Small intestine (tissue), 7 donors: Measurements from ENCODE around the gene ZFP28. TPM values are rescaled to one million over a fixed set of nuclear protein-coding genes. Genes with fewer than 3 reads are reported as not detected.
A peak's percentile ranks its signal among the peaks of the same experiment; 100 is the strongest.

Experiments used
- DNase-seq, 2 donors: peaks; one replicate each; pipeline versions ENCODE4 v3.0.0 to v3.0.0-alpha.2; 2013
- FAIRE-seq: peaks from 2 replicates; lab custom pipeline; 2012; peaks lifted over from hg19 to GRCh38; lab: Jason Lieb, UNC
- H3K27ac ChIP-seq, 3 donors: one replicate each; pipeline ENCODE4 v1.5.1; 2013; ENCODE audit warnings: low read length in 2 of 3, mild to moderate bottlenecking in 2 of 3, control low read depth in 1 of 3, inconsistent platforms in 1 of 3, low read depth in 1 of 3, moderate library complexity in 1 of 3
- H3K27me3 ChIP-seq, 3 donors: one replicate each; pipeline ENCODE4 v1.6.1; 2013; ENCODE audit warnings: low read length in 3 of 3, inconsistent platforms in 1 of 3; ENCODE audit not compliant: control insufficient read depth in 3 of 3, insufficient read depth in 3 of 3
- H3K36me3 ChIP-seq, 3 donors: one replicate each; pipeline ENCODE4 v1.6.1; 2013; ENCODE audit warnings: low read length in 3 of 3, inconsistent platforms in 1 of 3, low read depth in 1 of 3, mild to moderate bottlenecking in 1 of 3, moderate library complexity in 1 of 3; ENCODE audit not compliant: control insufficient read depth in 3 of 3, insufficient read depth in 2 of 3
- H3K4me1 ChIP-seq, 3 donors: one replicate each; pipeline ENCODE4 v1.6.1; 2013; ENCODE audit warnings: low read length in 2 of 3, inconsistent platforms in 1 of 3, low read depth in 1 of 3, mild to moderate bottlenecking in 1 of 3, moderate library complexity in 1 of 3; ENCODE audit not compliant: control insufficient read depth in 3 of 3, insufficient read depth in 2 of 3
- H3K4me3 ChIP-seq, 3 donors: one replicate each; pipeline ENCODE4 v1.5.1; 2013; ENCODE audit warnings: low read length in 3 of 3, control low read depth in 1 of 3, inconsistent platforms in 1 of 3, low read depth in 1 of 3, mild to moderate bottlenecking in 1 of 3, moderate library complexity in 1 of 3
- H3K9me3 ChIP-seq, 2 donors: one replicate each; pipeline ENCODE4 v1.6.1; 2013; ENCODE audit warnings: low read depth in 1 of 2, low read length in 1 of 2; ENCODE audit not compliant: control insufficient read depth in 2 of 2, insufficient read depth in 1 of 2
- WGBS, 3 donors: extraction: QIAGEN DNeasy Blood & Tissue Kit; methylation state at CpG; one replicate each; pipeline ENCODE4 v1.1.7; 2013; 5-methylcytosine and 5-hydroxymethylcytosine counted together
- polyA plus RNA-seq, 4 donors: library from polyadenylated mRNA; stranded (reverse) in 3 of 4; unstranded in 1 of 4; fragments of 200-250 nt in 3 of 4; fragments of 120-200 nt in 1 of 4; gene quantifications; one replicate each; pipeline versions ENCODE4 v1.2.1 to v1.2.3, GENCODE V29; 2013
- donor health status: healthy with polysubstance abuse.
- donor health status: control.
- donor health status: control.
- donor health status: Bipolar disorder and iron deficiency.
- donor health status: healthy.

ZFP28 gene
- polyA plus RNA-seq, 4 donors = 0.22 to 6.1 (median 1.1) TPM

DNA sequence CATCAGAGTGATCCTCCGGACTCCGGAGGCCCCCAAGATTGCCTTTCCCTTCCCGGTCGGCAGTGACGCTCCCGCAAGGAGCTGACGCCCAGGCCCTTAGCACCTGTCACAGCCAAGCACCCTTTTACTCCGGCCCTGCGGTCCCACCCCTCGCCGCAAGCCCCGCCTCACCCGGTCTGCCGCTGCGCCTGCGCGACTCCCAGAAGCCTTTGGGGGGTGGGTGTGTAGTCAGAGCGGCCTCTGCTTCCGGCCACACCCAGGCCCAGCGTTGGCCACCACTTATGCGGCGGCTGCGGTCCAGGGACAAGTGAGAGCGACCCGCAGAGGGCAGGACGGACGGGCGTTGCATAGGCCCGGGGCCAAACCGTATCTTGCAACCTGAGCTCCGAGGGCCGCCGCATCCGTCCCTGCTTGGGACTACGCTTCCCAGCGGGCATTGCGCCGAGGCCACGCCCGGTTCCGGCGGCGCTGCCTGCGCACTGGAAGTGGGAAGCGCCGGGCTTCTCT is 441 bp upstream of the ZFP28 start:
- H3K36me3 ChIP-seq = peaks cover 0 to 8% (median 4%) of the 10 kb centered on the region in 3 donors
- H3K27ac ChIP-seq = peak overlapping the region; percentile 82 to 99 (median 93)
- DNase-seq (peak; percentile 82 to 97), FAIRE-seq (no peak)
- H3K4me3 ChIP-seq = peak overlapping the region; percentile 72 to 76 (median 72)
- H3K9me3 ChIP-seq = peaks cover 5 to 58% of the 10 kb centered on the region in 2 donors
- peaks cover 0 to 3% (median 0%) of the 10 kb centered on the region in 3 donors for H3K4me1 ChIP-seq
- 1 to 2% (median 2%) methylated on average over 36 to 46 of the region's 46 CpGs for WGBS, 3 donors
- no peaks in the 10 kb centered on the region for H3K27me3 ChIP-seq

DNA sequence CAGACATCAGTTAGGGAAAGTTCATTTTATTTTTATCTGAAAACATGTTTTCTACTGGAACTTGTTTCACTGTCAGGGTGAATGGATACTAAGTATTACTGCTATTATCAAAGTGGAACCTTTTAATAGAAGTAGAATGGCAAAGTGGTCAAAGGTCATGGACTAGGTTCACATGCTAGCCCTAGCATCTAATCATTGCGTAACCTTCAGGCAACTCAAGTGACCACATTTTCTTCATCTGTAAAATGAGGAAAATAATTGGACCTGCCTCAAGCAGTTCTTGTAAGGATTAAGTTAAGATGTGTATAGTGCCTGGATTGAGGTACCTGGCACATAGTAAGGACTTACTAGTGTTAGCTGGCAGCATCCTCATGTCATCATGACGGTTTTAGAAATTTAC is 5.0 kb downstream of the ZFP28 start:
- Histone ChIP-seq H3K36me3 (peaks cover under 1 to 12% (median 9%) of the 10 kb centered on the region in 3 donors), H3K4me3 (no peak overlapping the region), H3K9me3 (peaks cover 5 to 62% of the 10 kb centered on the region in 2 donors), H3K27ac (no peak overlapping the region), H3K27me3 (no peaks in the 10 kb centered on the region), H3K4me1 (no peaks in the 10 kb centered on the region)
- 83 to 93% (median 91%) methylated on average over 2 of the region's 2 CpGs for WGBS, 3 donors
- no peak for FAIRE-seq
- DNase-seq = no peak

DNA sequence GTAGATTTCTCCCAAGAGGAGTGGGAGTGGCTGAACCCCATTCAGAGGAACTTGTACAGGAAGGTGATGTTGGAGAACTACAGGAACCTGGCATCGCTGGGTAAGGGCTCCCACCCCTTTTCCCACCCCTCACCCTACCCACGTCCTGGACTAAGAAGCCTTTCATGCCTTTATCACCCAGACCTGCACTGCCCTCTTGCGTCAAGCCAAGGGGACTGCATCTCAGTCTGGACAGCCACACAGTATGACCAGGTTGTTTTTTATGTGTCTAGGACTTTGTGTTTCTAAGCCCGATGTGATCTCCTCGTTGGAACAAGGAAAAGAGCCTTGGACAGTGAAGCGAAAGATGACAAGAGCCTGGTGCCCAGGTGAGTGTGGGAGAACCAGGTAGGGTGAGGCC is 8.8 kb downstream of the ZFP28 start:
- Histone ChIP-seq H3K4me3 (no peak overlapping the region), H3K9me3 (peaks cover 6 to 51% of the 10 kb centered on the region in 2 donors), H3K36me3 (peaks cover 7 to 16% (median 10%) of the 10 kb centered on the region in 3 donors), H3K4me1 (no peaks in the 10 kb centered on the region), H3K27me3 (no peaks in the 10 kb centered on the region), H3K27ac (no peak overlapping the region)
- 59 to 78% (median 75%) methylated on average over 6 of the region's 6 CpGs for WGBS, 3 donors
- FAIRE-seq = no peak
- DNase-seq = no peak

DNA sequence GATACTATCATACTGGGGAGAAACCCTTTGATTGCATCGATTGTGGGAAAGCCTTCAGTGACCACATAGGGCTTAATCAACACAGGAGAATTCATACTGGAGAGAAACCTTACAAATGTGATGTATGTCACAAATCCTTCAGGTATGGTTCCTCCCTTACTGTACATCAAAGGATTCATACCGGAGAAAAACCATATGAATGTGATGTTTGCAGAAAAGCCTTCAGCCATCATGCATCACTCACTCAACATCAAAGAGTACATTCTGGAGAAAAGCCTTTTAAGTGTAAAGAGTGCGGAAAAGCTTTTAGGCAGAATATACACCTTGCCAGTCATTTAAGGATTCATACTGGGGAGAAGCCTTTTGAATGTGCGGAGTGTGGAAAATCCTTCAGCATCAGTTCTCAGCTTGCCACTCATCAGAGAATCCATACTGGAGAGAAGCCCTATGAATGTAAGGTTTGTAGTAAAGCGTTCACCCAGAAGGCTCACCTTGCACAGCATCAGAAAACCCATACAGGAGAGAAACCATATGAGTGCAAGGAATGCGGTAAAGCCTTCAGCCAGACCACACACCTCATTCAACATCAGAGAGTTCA is 15.6 kb downstream of the ZFP28 start:
- no peak for FAIRE-seq
- Histone ChIP-seq H3K4me3 (no peak overlapping the region), H3K4me1 (no peaks in the 10 kb centered on the region), H3K9me3 (peaks cover 5 to 36% of the 10 kb centered on the region in 2 donors), H3K27me3 (no peaks in the 10 kb centered on the region), H3K27ac (no peak overlapping the region), H3K36me3 (peaks cover 6 to 13% (median 7%) of the 10 kb centered on the region in 3 donors)
- no peak for DNase-seq
- WGBS, 3 donors = 83 to 95% (median 93%) methylated on average over 6 of the region's 6 CpGs

- no peaks in the 10 kb centered on the region for H3K27me3 ChIP-seq
- H3K36me3 ChIP-seq = no peaks in the 10 kb centered on the region
- no peaks in the 10 kb centered on the region for H3K4me1 ChIP-seq
- peaks cover 4 to 33% of the 10 kb centered on the region in 2 donors for H3K9me3 ChIP-seq
- FAIRE-seq = no peak
- H3K4me3 ChIP-seq = no peak overlapping the region
- H3K27ac ChIP-seq = no peak overlapping the region
- DNase-seq = no peak
- WGBS, 3 donors = 92 to 97% (median 96%) methylated on average over 2 of the region's 2 CpGs
Observed at GRCh38 chr19:56562766-56563165, 24.0 kb downstream of the ZFP28 start.

DNA sequence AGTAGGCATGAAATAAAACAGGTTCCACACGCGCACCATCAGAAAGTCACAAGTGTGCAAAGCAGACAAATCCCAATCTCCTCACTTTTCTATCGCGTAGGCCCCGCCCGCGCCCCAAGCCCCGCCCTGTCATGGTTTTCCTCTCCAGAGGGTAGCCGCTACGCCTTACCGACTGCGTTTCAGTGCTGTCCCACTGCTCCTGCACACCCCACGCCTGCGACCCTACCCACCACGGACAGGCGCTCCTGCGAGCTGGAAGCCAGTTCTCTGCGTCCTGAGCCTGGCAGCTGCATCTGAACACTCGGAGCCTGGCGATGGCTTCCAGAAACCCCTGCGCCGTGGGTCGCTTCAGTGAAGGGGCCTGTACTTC is 28.1 kb downstream of the ZFP28 start:
- Histone ChIP-seq H3K27me3 (no peaks in the 10 kb centered on the region), H3K4me3 (peak overlapping the region; percentile 81 to 93 (median 87)), H3K27ac (peak overlapping the region; percentile 68 to 94 (median 77)), H3K9me3 (peaks cover 9 to 58% of the 10 kb centered on the region in 2 donors), H3K36me3 (peaks cover 6 to 15% (median 11%) of the 10 kb centered on the region in 3 donors), H3K4me1 (no peaks in the 10 kb centered on the region)
- WGBS, 3 donors = 1 to 3% (median 1%) methylated on average over 23 of the region's 23 CpGs
- FAIRE-seq (no peak), DNase-seq (peak in 1 of 2 donors; percentile 18)

DNA sequence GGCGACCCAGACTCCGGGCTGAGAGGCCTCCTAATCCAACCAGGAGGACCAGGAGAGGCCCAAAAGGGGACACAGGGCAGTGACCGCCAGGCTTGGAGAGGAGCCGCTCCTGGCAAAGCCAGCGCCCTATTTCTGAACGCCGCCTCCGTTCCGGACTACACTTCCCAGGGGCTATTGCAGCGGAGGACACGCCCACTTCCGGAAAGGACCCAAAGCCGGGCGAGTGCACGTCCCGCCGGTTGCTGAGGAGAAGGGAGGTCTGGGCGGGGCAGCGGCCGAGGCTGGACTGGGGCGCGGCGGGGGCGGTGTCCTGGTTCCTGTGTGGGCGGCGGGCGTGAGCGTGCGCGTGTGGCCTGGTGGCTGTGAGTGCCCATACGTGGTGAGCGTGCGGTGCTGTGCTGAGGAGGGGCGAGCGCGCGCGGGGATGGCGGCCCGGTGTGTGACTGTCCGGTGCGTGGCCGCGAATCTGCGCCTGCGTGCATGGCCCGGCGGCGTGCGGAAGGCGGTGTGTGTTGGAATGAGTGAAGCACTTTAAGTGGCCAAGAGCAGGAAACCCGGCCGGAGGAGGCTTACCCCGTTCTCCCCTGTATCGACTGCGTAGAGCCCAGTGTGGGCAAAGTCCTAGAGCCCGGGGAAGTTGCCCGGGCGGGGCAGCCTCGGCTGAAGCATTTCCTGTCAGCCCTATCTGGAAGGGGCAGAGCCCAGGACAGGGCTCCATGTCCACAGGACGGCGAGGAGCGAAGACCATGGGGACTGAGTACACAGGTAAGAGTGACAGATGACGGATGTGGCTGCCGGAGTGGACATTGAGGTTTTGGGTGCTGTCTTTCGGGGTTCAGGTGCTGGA is 28.7 kb downstream of the ZFP28 start, which contains the start of gene ZNF470:
Gene ZNF470, plus strand, starts transcription at position 195 of the 847 bp plus-strand sequence. CDS start 2,844 bp downstream, outside the sequence.
- Histone ChIP-seq H3K36me3 (peaks cover 6 to 17% (median 11%) of the 10 kb centered on the region in 3 donors), H3K27me3 (no peaks in the 10 kb centered on the region), H3K9me3 (peaks cover 9 to 59% of the 10 kb centered on the region in 2 donors), H3K4me3 (peak within 1 kb of the TSS; percentile 81 to 93 (median 87)), H3K4me1 (no peaks in the 10 kb centered on the region), H3K27ac (peak within 1 kb of the TSS; percentile 68 to 94 (median 77))
- WGBS, 3 donors = 4 to 5% (median 5%) methylated on average over 46 to 66 of the region's 66 CpGs
- FAIRE-seq (no peak), DNase-seq (peak; percentile 95 to 97)

DNA sequence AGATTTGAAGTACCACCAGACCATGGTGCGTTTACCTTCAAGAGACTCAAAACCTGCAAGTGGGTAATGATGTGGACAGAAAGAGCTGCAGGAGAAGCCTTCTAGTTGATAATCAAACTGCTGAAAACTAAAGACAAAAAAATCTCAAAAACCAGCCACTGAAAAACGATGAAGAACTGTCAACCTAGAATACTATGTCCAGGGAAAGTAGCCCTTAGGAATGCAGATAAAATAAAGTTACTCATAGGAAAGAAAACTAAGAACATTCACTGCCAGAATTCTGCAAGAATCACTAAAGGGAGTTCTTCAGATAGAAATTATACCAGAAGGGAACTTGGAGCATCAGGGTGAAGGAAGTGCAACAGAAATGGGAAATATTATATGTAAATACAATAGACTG is 33.8 kb downstream of the ZFP28 start:
- Histone ChIP-seq H3K27ac (no peak overlapping the region), H3K27me3 (no peaks in the 10 kb centered on the region), H3K4me3 (no peak overlapping the region), H3K36me3 (peaks cover 6 to 27% (median 22%) of the 10 kb centered on the region in 3 donors), H3K4me1 (no peaks in the 10 kb centered on the region), H3K9me3 (peaks cover 8 to 62% of the 10 kb centered on the region in 2 donors)
- DNase-seq = no peak
- no peak for FAIRE-seq
- WGBS, 3 donors = 47 to 72% (median 53%) methylated on average over 2 of the region's 2 CpGs
